Lung microvascular endothelial cell (primary cell): ENCODE results near the gene FNDC8. TPM values are rescaled to one million over a fixed set of nuclear protein-coding genes. Genes with fewer than 3 reads are reported as not detected.
"Not testable (repeated sequence)": the region's sequence is repeated elsewhere in the genome, so short reads cannot be mapped to it uniquely, and the experiment has no call there.

ENCODE experiments used
- DNase-seq, 2 donors: peaks; one replicate each; pipeline versions ENCODE4 v3.0.0 to v3.0.0-alpha.2; 2010; ENCODE audit warnings: low read depth in 2 of 2
- total RNA-seq: library from RNA; depleted of rRNA; stranded (reverse); fragments of >200 nt; gene quantifications from 2 replicates; pipeline ENCODE4 v1.2.1, GENCODE V29; 2014

FNDC8 gene
- total RNA-seq, 1 donor from 2014 or later = not detected

- no peak for DNase-seq
Measured at GRCh38 chr17:35169835-35170363, 48.5 kb downstream of the FNDC8 start.

DNA sequence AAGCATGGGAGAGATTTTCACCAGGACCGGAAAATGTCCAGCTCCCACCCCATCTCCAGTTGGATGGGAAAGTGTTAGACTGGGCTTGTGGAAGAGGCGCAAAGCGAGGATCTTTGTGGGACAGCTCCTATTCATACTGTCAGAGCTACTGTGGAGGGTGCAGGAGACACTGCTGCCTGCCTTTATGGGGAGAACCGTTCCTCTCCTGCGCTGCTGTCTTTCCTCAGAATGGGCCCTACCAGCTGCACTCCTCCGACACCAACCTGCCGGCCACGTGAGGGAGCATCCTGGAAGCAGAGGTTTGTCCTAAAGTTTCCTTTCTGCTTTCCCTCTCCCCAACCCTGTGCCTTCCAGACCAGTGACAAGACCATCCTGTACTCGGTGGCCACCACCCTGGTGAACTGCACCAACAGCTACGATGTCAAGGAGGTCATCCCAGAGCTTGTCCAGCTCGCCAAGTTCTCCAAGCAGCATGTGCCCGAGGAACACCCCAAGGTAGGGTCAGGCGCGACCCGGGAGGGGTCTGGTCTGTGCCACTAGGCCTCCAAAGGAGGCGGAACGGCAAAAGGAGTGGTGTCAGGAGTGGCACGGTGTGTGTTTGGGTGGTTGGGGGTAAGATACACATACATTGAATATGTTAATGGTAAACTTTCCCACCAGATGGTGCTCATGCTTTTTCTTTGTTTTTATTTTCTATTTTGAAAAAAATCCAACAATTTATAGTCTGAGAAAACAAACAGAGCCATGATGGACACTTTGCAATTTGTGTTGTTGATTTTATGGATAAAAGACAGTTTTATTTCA lies 49.8 kb downstream of the FNDC8 start:
- DNase-seq = peak; percentile 49 to 55

GRCh38 chr17:35171834-35172233 lies 50.4 kb downstream of the FNDC8 start:
- peak; percentile 21 to 36 for DNase-seq

DNA sequence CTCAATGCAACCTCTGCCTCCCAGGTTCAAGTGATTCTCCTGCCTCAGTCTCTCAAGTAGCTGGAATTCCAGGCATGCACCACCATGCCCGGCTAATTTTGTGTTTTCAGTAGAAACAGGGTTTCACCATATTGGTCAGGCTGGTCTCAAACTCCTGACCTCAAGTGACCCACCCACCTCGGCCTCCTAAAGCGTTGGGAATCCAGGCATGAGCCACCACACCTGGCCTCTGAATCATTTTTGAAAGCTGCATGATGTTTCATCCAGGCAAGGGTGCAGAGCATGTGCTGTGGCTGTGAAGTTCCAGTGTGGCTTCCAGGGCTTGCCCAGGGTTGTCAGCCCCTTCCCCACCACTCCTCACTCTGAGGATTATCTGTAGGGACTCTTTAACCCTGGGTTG lies 50.9 kb downstream of the FNDC8 start:
- DNase-seq = not testable (repeated sequence)

- DNase-seq = no peak
Measured at GRCh38 chr17:35174835-35175334, 53.5 kb downstream of the FNDC8 start.

DNA sequence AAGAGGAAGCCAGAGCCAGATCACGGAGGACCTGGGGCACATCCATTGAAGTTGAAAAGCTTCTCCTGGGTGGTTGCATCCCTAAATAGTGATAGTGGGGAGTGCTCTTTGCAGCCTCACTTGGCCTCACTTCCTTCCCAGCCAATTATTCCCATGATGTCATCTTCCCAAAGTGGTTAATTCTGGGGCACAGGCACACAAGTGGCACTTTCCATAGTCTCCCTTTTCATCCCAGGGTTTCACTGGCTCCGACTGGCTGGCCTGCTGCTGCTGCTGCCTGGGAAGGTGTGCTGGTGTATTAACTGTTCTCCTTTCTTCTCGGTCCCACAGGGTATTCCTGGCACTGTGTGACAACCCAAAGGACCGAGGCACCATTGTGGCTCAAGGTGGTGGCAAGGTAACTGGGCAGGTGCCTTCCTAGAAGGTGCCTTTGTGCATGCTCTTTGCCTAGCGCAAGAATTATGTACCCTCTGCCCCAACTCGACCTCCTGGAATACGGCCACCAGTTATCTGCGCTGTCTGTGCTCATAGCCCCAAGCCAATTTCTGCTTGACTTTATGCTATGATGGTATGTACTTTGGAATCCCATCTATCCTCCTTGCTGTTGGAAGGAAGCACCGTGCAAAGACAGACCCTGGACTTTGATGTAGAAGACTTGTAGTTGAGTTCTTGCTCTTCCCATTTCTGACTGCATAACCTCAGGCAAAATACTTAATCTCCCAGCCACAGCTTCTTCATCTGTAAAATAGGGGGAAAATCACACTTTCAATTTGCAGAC lies 54.4 kb downstream of the FNDC8 start:
- no peak for DNase-seq

- no peak for DNase-seq
Measured at GRCh38 chr17:35176897-35177296, 55.5 kb downstream of the FNDC8 start.

- DNase-seq = not testable (repeated sequence)
Measured at GRCh38 chr17:35179379-35179778, 58.0 kb downstream of the FNDC8 start.

Other genes with a start within 250 kb of the FNDC8 start
- 0.20 and 0.44 TPM in 2 replicates for gene CCT6B, start 160.2 kb upstream of the FNDC8 start, total RNA-seq
- gene ZNF830, start 160.1 kb upstream of the FNDC8 start, total RNA-seq = 7.8 and 13.9 TPM in 2 replicates
- gene LIG3, start 141.1 kb upstream of the FNDC8 start, total RNA-seq = 13.5 and 17.3 TPM in 2 replicates
- gene RFFL, start 57.9 kb upstream of the FNDC8 start, total RNA-seq = 3.6 and 6.5 TPM in 2 replicates
- 6.0 and 7.4 TPM in 2 replicates for gene RAD51D, start 1.8 kb upstream of the FNDC8 start, total RNA-seq
- 9.9 and 12.2 TPM in 2 replicates for gene NLE1, start 20.7 kb downstream of the FNDC8 start, total RNA-seq
- not detected in 2 replicates for gene UNC45B, start 26.2 kb downstream of the FNDC8 start, total RNA-seq
- gene SLC35G3, start 72.8 kb downstream of the FNDC8 start, total RNA-seq = not detected in 2 replicates
- gene SLFN5, start 121.5 kb downstream of the FNDC8 start, total RNA-seq = 16.3 TPM in 2 replicates